ENCODE data around the gene MYG1. TPM values are rescaled to one million over a fixed set of nuclear protein-coding genes. Genes with fewer than 3 reads are reported as not detected.

The MYG1 gene
- total and polyA plus RNA-seq, 2 of the 13 experiments (the other 11 are each of a cell fraction or from before 2014, with no cell fraction given), result 38.6 to 58.0 TPM

DNA sequence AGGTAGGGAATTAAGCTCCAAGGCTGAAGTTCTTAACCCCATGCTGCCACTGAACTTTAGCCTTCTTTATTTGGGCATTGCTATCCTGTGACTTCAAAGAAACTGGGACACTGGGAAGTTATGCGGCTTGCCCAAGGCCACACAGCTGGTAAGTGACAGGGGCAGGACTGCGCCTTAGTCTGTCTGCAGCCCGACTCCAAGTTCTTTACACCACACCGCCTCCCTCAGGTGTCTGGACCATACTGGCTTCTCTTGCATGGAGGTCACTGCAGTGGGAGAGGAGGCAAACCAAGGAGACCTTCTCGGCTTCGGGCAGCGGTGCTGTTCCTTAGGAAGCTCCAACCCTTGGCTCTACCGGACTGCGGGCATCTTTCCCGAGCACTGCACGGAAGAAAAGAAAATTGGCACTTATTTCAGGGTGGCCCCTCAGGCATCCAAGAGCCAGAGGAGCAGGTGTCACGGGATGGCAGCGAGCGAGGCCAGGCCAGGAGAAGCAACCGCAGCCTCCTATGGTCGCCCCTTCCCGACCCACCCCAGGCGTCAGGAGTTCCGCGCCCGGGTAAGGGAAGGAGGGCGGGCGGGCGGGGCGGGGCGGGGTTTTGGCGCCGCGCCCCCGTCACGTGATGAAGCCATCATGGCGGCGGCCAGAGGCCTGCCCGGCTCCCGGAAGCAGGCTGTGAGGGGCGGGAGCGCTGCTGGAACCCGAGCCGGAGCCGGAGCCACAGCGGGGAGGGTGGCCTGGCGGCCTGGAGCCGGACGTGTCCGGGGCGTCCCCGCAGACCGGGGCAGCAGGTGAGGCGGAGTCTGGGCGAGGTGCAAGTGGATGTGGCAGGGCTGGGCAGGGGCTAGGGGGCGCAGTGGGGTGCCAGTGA lies 47.8 kb upstream of the MYG1 start (continued):
- TF ChIP-seq MYC (CRISPR knock-in tag; IDR thresholded peaks at IDR 0.05; ENCODE audit: borderline replicate concordance) (peak; percentile 62), ZNF224 (CRISPR knock-in tag; IDR thresholded peaks at IDR 0.05) (no peak), SOX6 (IDR thresholded peaks at IDR 0.05) (no peak), SOX6 (CRISPR knock-in tag; IDR thresholded peaks at IDR 0.05) (peak; percentile 45), ZNF234 (CRISPR knock-in tag; conservative IDR thresholded peaks at IDR 0.05) (no peak), MZF1 (CRISPR knock-in tag; IDR thresholded peaks at IDR 0.05; ENCODE audit: borderline replicate concordance) (no peak), GLI4 (CRISPR knock-in tag; IDR thresholded peaks at IDR 0.05; ENCODE audit: borderline replicate concordance) (no peak), MAFK (conservative IDR thresholded peaks at IDR 0.05 in 1 of 2, IDR thresholded peaks at IDR 0.05 in 1 of 2; ENCODE audit: low read length in 2 of 2) (no peak), ZNF737 (CRISPR knock-in tag; IDR thresholded peaks at IDR 0.05; ENCODE audit: borderline replicate concordance) (no peak), NONO (IDR thresholded peaks at IDR 0.05) (no peak), NONO (CRISPR knock-in tag; conservative IDR thresholded peaks at IDR 0.05) (peak; percentile 78), MAF1 (CRISPR knock-in tag; IDR thresholded peaks at IDR 0.05; ENCODE audit: borderline replicate concordance) (peak; percentile 56; the same call in 1 of the 2 replicates), ZNF674 (CRISPR knock-in tag; IDR thresholded peaks at IDR 0.05; ENCODE audit: low read depth) (no peak), ARHGAP35 (CRISPR knock-in tag; IDR thresholded peaks at IDR 0.05; ENCODE audit: borderline replicate concordance) (no peak), PPARG (CRISPR knock-in tag; conservative IDR thresholded peaks at IDR 0.05) (peak; percentile 76), PHF21A (CRISPR knock-in tag; IDR thresholded peaks at IDR 0.05) (no peak), ZNF557 (CRISPR knock-in tag; IDR thresholded peaks at IDR 0.05) (no peak), ZFP36 (IDR thresholded peaks at IDR 0.05; ENCODE audit: borderline replicate concordance, low read depth, low read length, partially characterized antibody) (no peak)
- TF ChIP-seq, protein P1, sequence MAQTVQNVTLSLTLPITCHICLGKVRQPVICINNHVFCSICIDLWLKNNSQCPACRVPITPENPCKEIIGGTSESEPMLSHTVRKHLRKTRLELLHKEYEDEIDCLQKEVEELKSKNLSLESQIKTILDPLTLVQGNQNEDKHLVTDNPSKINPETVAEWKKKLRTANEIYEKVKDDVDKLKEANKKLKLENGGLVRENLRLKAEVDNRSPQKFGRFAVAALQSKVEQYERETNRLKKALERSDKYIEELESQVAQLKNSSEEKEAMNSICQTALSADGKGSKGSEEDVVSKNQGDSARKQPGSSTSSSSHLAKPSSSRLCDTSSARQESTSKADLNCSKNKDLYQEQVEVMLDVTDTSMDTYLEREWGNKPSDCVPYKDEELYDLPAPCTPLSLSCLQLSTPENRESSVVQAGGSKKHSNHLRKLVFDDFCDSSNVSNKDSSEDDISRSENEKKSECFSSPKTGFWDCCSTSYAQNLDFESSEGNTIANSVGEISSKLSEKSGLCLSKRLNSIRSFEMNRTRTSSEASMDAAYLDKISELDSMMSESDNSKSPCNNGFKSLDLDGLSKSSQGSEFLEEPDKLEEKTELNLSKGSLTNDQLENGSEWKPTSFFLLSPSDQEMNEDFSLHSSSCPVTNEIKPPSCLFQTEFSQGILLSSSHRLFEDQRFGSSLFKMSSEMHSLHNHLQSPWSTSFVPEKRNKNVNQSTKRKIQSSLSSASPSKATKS (CRISPR knock-in tag; IDR thresholded peaks at IDR 0.05), result no peak
- TF ChIP-seq, protein P2, sequence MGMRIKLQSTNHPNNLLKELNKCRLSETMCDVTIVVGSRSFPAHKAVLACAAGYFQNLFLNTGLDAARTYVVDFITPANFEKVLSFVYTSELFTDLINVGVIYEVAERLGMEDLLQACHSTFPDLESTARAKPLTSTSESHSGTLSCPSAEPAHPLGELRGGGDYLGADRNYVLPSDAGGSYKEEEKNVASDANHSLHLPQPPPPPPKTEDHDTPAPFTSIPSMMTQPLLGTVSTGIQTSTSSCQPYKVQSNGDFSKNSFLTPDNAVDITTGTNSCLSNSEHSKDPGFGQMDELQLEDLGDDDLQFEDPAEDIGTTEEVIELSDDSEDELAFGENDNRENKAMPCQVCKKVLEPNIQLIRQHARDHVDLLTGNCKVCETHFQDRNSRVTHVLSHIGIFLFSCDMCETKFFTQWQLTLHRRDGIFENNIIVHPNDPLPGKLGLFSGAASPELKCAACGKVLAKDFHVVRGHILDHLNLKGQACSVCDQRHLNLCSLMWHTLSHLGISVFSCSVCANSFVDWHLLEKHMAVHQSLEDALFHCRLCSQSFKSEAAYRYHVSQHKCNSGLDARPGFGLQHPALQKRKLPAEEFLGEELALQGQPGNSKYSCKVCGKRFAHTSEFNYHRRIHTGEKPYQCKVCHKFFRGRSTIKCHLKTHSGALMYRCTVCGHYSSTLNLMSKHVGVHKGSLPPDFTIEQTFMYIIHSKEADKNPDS (CRISPR knock-in tag; IDR thresholded peaks at IDR 0.05), result no peak
- TF ChIP-seq, protein P3, sequence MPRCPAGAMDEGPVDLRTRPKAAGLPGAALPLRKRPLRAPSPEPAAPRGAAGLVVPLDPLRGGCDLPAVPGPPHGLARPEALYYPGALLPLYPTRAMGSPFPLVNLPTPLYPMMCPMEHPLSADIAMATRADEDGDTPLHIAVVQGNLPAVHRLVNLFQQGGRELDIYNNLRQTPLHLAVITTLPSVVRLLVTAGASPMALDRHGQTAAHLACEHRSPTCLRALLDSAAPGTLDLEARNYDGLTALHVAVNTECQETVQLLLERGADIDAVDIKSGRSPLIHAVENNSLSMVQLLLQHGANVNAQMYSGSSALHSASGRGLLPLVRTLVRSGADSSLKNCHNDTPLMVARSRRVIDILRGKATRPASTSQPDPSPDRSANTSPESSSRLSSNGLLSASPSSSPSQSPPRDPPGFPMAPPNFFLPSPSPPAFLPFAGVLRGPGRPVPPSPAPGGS (CRISPR knock-in tag; IDR thresholded peaks at IDR 0.05), result peak; percentile 11; the same call in 1 of the 2 replicates
- TF ChIP-seq, protein P4, sequence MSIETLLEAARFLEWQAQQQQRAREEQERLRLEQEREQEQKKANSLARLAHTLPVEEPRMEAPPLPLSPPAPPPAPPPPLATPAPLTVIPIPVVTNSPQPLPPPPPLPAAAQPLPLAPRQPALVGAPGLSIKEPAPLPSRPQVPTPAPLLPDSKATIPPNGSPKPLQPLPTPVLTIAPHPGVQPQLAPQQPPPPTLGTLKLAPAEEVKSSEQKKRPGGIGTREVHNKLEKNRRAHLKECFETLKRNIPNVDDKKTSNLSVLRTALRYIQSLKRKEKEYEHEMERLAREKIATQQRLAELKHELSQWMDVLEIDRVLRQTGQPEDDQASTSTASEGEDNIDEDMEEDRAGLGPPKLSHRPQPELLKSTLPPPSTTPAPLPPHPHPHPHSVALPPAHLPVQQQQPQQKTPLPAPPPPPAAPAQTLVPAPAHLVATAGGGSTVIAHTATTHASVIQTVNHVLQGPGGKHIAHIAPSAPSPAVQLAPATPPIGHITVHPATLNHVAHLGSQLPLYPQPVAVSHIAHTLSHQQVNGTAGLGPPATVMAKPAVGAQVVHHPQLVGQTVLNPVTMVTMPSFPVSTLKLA (IDR thresholded peaks at IDR 0.05), result no peak

All from HepG2 (cell line).